Measurements from ENCODE around the gene TBC1D9.
"Not testable (repeated sequence)": the region's sequence is repeated elsewhere in the genome, so short reads cannot be mapped to it uniquely, and the experiment has no call there.

TBC1D9 gene

GRCh38 chr4:140753329-140753728, 2.9 kb downstream of the TBC1D9 start:
- DNase-seq (ENCODE audit: low spot score) = no peak

GRCh38 chr4:140752291-140753068, 3.7 kb downstream of the TBC1D9 start:
- no peak for DNase-seq (ENCODE audit: low spot score)

- no peak for DNase-seq (ENCODE audit: low spot score)
Measured at GRCh38 chr4:140750470-140750869, 5.7 kb downstream of the TBC1D9 start.

- DNase-seq (ENCODE audit: low spot score) = no peak
Measured at GRCh38 chr4:140748171-140748570, 8.0 kb downstream of the TBC1D9 start.

- not testable (repeated sequence) for DNase-seq (ENCODE audit: low spot score)
Measured at GRCh38 chr4:140746546-140746945, 9.6 kb downstream of the TBC1D9 start.

GRCh38 chr4:140744421-140744820, 11.8 kb downstream of the TBC1D9 start:
- DNase-seq (ENCODE audit: low spot score) = no peak

GRCh38 chr4:140743194-140743931, 12.8 kb downstream of the TBC1D9 start:
- DNase-seq (ENCODE audit: low spot score) = no peak

- DNase-seq (ENCODE audit: low spot score) = no peak
Measured at GRCh38 chr4:140742838-140743193, 13.4 kb downstream of the TBC1D9 start.

GRCh38 chr4:140740906-140741670, 15.1 kb downstream of the TBC1D9 start:
- no peak for DNase-seq (ENCODE audit: low spot score)

- DNase-seq (ENCODE audit: low spot score) = no peak
Measured at GRCh38 chr4:140740422-140740821, 15.8 kb downstream of the TBC1D9 start.

- DNase-seq (ENCODE audit: low spot score) = no peak
Measured at GRCh38 chr4:140739971-140740370, 16.2 kb downstream of the TBC1D9 start.

- no peak for DNase-seq (ENCODE audit: low spot score)
Measured at GRCh38 chr4:140738139-140738538, 18.0 kb downstream of the TBC1D9 start.

- DNase-seq (ENCODE audit: low spot score) = no peak
Measured at GRCh38 chr4:140736669-140737343, 19.4 kb downstream of the TBC1D9 start.

GRCh38 chr4:140735779-140736391, 20.3 kb downstream of the TBC1D9 start:
- no peak for DNase-seq (ENCODE audit: low spot score)

GRCh38 chr4:140735317-140735716, 20.9 kb downstream of the TBC1D9 start:
- no peak for DNase-seq (ENCODE audit: low spot score)

- DNase-seq (ENCODE audit: low spot score) = no peak
Measured at GRCh38 chr4:140732780-140733179, 23.4 kb downstream of the TBC1D9 start.

GRCh38 chr4:140729344-140730049, 26.7 kb downstream of the TBC1D9 start:
- DNase-seq (ENCODE audit: low spot score) = no peak

- no peak for DNase-seq (ENCODE audit: low spot score)
Measured at GRCh38 chr4:140726776-140727500, 29.2 kb downstream of the TBC1D9 start.

- no peak for DNase-seq (ENCODE audit: low spot score)
Measured at GRCh38 chr4:140725556-140725955, 30.6 kb downstream of the TBC1D9 start.

GRCh38 chr4:140724760-140725159, 31.4 kb downstream of the TBC1D9 start:
- DNase-seq (ENCODE audit: low spot score) = no peak
